Ascending aorta (tissue), 2 donors: ENCODE results near the gene FRMD4A. TPM values are rescaled to one million over a fixed set of nuclear protein-coding genes. Genes with fewer than 3 reads are reported as not detected.

ENCODE experiments used
- DNase-seq, 2 donors: peaks; one replicate each; pipeline ENCODE4 v3.0.0-alpha.2; 2019; ENCODE audit warnings: low spot score in 2 of 2
- H3K27ac ChIP-seq, 2 donors: fragments of 200-600 bp; sonication (generic); one replicate each; pipeline ENCODE4 v1.5.1; 2016 to 2017; ENCODE audit warnings: mild to moderate bottlenecking in 1 of 2
- H3K27me3 ChIP-seq: fragments of 200-600 bp; sonication (generic); one replicate; pipeline ENCODE4 v1.5.1; 2017
- H3K36me3 ChIP-seq, 2 donors: fragments of 200-600 bp; sonication (generic); one replicate each; pipeline ENCODE4 v1.5.1; 2016
- H3K4me1 ChIP-seq, 2 donors: fragments of 200-600 bp; sonication (generic); one replicate each; pipeline ENCODE4 v1.5.1; 2016 to 2017; ENCODE audit warnings: mild to moderate bottlenecking in 1 of 2
- H3K4me3 ChIP-seq, 2 donors: fragments of 200-600 bp; sonication (generic); one replicate each; pipeline ENCODE4 v1.5.1; 2016 to 2017; ENCODE audit warnings: mild to moderate bottlenecking in 1 of 2
- H3K9me3 ChIP-seq, 2 donors: fragments of 200-600 bp; sonication (generic); one replicate each; pipeline ENCODE4 v1.5.1; 2016
- intact Hi-C: fragments of 100-400 bp; cut with DNase I; formaldehyde crosslinking; loops from one replicate; pipeline ENCODE4 v1.15.1; 2023
- total RNA-seq: library from RNA; depleted of rRNA; stranded (reverse); fragments of >200 nt; gene quantifications from one replicate; pipeline ENCODE4 v1.1.0, GENCODE V29; 2016
- TF ChIP-seq, protein P1 (sequence below), 3 experiments: fragments of 200-600 bp in 2 of 3; fragments of 450-650 bp in 1 of 3; sonication (generic) in 2 of 3; IDR thresholded peaks; one replicate each; pipeline ENCODE4 v1.5.1; 2016 to 2019; ENCODE audit warnings: antibody characterized with exemption in 3 of 3, mild to moderate bottlenecking in 1 of 3, moderate library complexity in 1 of 3

The FRMD4A gene
- total RNA-seq, 1 donor from 2014 or later: 108 TPM

- no peaks in the 10 kb centered on the region for H3K36me3 ChIP-seq
- intact Hi-C loops: no loop called here
- H3K4me3 ChIP-seq: no peak overlapping the region
- DNase-seq: no peak
- H3K27ac ChIP-seq: no peak overlapping the region
- H3K9me3 ChIP-seq: no peaks in the 10 kb centered on the region
- no peaks in the 10 kb centered on the region for H3K4me1 ChIP-seq
- TF ChIP-seq, protein P1, sequence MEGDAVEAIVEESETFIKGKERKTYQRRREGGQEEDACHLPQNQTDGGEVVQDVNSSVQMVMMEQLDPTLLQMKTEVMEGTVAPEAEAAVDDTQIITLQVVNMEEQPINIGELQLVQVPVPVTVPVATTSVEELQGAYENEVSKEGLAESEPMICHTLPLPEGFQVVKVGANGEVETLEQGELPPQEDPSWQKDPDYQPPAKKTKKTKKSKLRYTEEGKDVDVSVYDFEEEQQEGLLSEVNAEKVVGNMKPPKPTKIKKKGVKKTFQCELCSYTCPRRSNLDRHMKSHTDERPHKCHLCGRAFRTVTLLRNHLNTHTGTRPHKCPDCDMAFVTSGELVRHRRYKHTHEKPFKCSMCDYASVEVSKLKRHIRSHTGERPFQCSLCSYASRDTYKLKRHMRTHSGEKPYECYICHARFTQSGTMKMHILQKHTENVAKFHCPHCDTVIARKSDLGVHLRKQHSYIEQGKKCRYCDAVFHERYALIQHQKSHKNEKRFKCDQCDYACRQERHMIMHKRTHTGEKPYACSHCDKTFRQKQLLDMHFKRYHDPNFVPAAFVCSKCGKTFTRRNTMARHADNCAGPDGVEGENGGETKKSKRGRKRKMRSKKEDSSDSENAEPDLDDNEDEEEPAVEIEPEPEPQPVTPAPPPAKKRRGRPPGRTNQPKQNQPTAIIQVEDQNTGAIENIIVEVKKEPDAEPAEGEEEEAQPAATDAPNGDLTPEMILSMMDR (IDR thresholded peaks at IDR 0.05): no peak
- H3K27me3 ChIP-seq: no peaks in the 10 kb centered on the region
These were observed 209.9 kb downstream of the FRMD4A start for GRCh38 chr10:14120812-14121211.

- DNase-seq: no peak
- Histone ChIP-seq H3K9me3 (no peaks in the 10 kb centered on the region), H3K36me3 (no peaks in the 10 kb centered on the region), H3K4me3 (no peak overlapping the region), H3K27me3 (no peaks in the 10 kb centered on the region), H3K27ac (no peak overlapping the region), H3K4me1 (no peaks in the 10 kb centered on the region)
- TF ChIP-seq, protein P1 (IDR thresholded peaks at IDR 0.05): no peak
- intact Hi-C loops: no loop called here
These were observed 211.8 kb downstream of the FRMD4A start for GRCh38 chr10:14118953-14119352.

DNA sequence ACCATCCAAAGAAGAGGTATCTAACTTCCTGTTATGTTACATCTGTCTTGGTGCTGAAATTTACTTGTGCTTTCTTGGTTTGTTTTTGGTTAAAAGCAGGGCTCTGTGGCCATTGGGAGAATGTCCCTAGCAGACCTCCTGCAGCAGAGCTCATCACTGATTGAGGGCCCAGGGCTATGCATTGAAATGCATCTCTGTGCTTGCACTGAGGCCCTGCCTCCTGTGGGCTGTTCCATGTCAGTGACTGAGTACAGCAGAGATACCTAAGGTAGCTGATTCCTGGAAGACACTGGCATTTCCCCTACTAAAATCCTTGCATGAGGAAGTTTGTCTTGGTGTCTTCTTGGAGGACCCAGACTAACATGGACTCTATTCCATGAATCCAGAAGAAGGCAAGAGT lies 213.9 kb downstream of the FRMD4A start:
- no peaks in the 10 kb centered on the region for H3K36me3 ChIP-seq
- no peak overlapping the region for H3K4me3 ChIP-seq
- intact Hi-C loops: no loop called here
- DNase-seq: no peak
- H3K9me3 ChIP-seq: no peaks in the 10 kb centered on the region
- H3K27ac ChIP-seq: no peak overlapping the region
- TF ChIP-seq, protein P1 (IDR thresholded peaks at IDR 0.05): no peak
- no peaks in the 10 kb centered on the region for H3K27me3 ChIP-seq
- H3K4me1 ChIP-seq: no peaks in the 10 kb centered on the region

- DNase-seq: no peak
- Histone ChIP-seq H3K4me1 (no peaks in the 10 kb centered on the region), H3K9me3 (no peaks in the 10 kb centered on the region), H3K27me3 (no peaks in the 10 kb centered on the region), H3K27ac (no peak overlapping the region), H3K4me3 (no peak overlapping the region), H3K36me3 (no peaks in the 10 kb centered on the region)
- TF ChIP-seq, protein P1 (IDR thresholded peaks at IDR 0.05): no peak
- intact Hi-C loops: no loop called here
These were observed 214.7 kb downstream of the FRMD4A start for GRCh38 chr10:14116021-14116420.

DNA sequence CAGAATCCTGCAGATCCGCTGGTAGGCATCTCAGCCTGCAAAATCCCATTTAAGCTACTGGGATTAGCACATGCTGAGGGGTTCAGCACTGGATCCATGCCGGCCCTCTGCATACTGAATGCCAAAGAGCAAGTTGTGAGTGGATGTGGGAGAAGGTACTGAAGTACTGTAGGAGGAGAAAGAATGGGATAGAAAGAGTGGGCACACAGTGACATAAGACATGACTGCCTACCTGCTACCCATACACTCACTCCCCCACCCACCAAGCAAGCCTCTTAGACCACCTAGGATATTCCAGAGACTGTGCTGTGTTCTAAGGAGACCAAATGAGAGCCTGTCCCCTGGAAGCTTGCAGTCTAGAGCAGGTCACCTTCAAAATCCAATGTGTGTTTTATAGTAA lies 215.9 kb downstream of the FRMD4A start:
- Histone ChIP-seq H3K4me1 (no peaks in the 10 kb centered on the region), H3K4me3 (no peak overlapping the region), H3K36me3 (no peaks in the 10 kb centered on the region), H3K9me3 (no peaks in the 10 kb centered on the region), H3K27me3 (no peaks in the 10 kb centered on the region), H3K27ac (no peak overlapping the region)
- TF ChIP-seq, protein P1 (IDR thresholded peaks at IDR 0.05): no peak
- DNase-seq: no peak
- intact Hi-C loops: no loop called here

- no peaks in the 10 kb centered on the region for H3K27me3 ChIP-seq
- H3K36me3 ChIP-seq: no peaks in the 10 kb centered on the region
- no peak overlapping the region for H3K27ac ChIP-seq
- no peak for DNase-seq
- no peak overlapping the region for H3K4me3 ChIP-seq
- H3K4me1 ChIP-seq: no peaks in the 10 kb centered on the region
- intact Hi-C loops: no loop called here
- TF ChIP-seq, protein P1 (IDR thresholded peaks at IDR 0.05): no peak
- H3K9me3 ChIP-seq: no peaks in the 10 kb centered on the region
These were observed 218.7 kb downstream of the FRMD4A start for GRCh38 chr10:14112056-14112455.
